Stimulated activated naive CD4-positive, alpha-beta T cell treated with Interleukin-2 at 50 U/mL for 16 hours (primary cell): ENCODE results near the gene SLC24A4.

ENCODE experiments used
- DNase-seq: peaks from one replicate; lab custom pipeline; 2025; lab: John Stamatoyannopoulos, UW

The SLC24A4 gene

GRCh38 chr14:92475451-92476187, 152.7 kb downstream of the SLC24A4 start:
- no peak for DNase-seq

GRCh38 chr14:92480856-92481255, 157.9 kb downstream of the SLC24A4 start:
- DNase-seq, result no peak

- no peak for DNase-seq
These were observed 158.4 kb downstream of the SLC24A4 start for GRCh38 chr14:92481386-92481785.

- no peak for DNase-seq
These were observed 159.0 kb downstream of the SLC24A4 start for GRCh38 chr14:92481811-92482555.

GRCh38 chr14:92482621-92483319, 159.8 kb downstream of the SLC24A4 start:
- DNase-seq, result no peak

- DNase-seq, result no peak
These were observed 161.3 kb downstream of the SLC24A4 start for GRCh38 chr14:92484132-92484823.

- no peak for DNase-seq
These were observed 163.9 kb downstream of the SLC24A4 start for GRCh38 chr14:92486881-92487280.

- DNase-seq, result no peak
These were observed 164.7 kb downstream of the SLC24A4 start for GRCh38 chr14:92487513-92488133.

- DNase-seq, result no peak
These were observed 166.7 kb downstream of the SLC24A4 start for GRCh38 chr14:92489394-92490238.

- DNase-seq, result no peak
These were observed 167.4 kb downstream of the SLC24A4 start for GRCh38 chr14:92490239-92490959.

- DNase-seq, result no peak
These were observed 168.8 kb downstream of the SLC24A4 start for GRCh38 chr14:92491782-92492181.

GRCh38 chr14:92492258-92492657, 169.3 kb downstream of the SLC24A4 start:
- no peak for DNase-seq

- DNase-seq, result no peak
These were observed 170.1 kb downstream of the SLC24A4 start for GRCh38 chr14:92493024-92493423.

- DNase-seq, result no peak
These were observed 170.5 kb downstream of the SLC24A4 start for GRCh38 chr14:92493492-92493891.

- DNase-seq, result no peak
These were observed 171.5 kb downstream of the SLC24A4 start for GRCh38 chr14:92494512-92494911.

GRCh38 chr14:92495027-92495426, 172.1 kb downstream of the SLC24A4 start:
- DNase-seq, result no peak

- DNase-seq, result no peak
These were observed 173.4 kb downstream of the SLC24A4 start for GRCh38 chr14:92496191-92496857.

GRCh38 chr14:92497391-92497790, 174.4 kb downstream of the SLC24A4 start:
- DNase-seq, result no peak

- no peak for DNase-seq
These were observed 176.3 kb downstream of the SLC24A4 start for GRCh38 chr14:92499234-92499633.
